Endodermal cell (in vitro differentiated cells): ENCODE measurements around the gene PRR23B. TPM values are rescaled to one million over a fixed set of nuclear protein-coding genes. Genes with fewer than 3 reads are reported as not detected.

Experiments
- DNase-seq: peaks from one replicate; pipeline ENCODE4 v3.0.0-alpha.2; 2017
- H3K27ac ChIP-seq: 2 replicates; pipeline ENCODE4 v1.5.1; 2013; ENCODE audit warnings: mild to moderate bottlenecking, low read depth, low read length, moderate library complexity
- H3K27me3 ChIP-seq: 2 replicates; pipeline ENCODE4 v1.6.1; 2013; ENCODE audit warnings: mild to moderate bottlenecking, low read length, moderate library complexity; ENCODE audit not compliant: insufficient read depth, control insufficient read depth, poor library complexity, severe bottlenecking
- H3K36me3 ChIP-seq: 2 replicates; pipeline ENCODE4 v1.7.0; 2013; ENCODE audit warnings: mild to moderate bottlenecking, low read length, moderate library complexity; ENCODE audit not compliant: control insufficient read depth, insufficient read depth
- H3K4me1 ChIP-seq: one replicate; pipeline ENCODE4 v1.7.0; 2013; ENCODE audit warnings: low read length; ENCODE audit not compliant: control insufficient read depth, insufficient read depth
- H3K4me3 ChIP-seq: 2 replicates; pipeline ENCODE4 v1.5.1; 2013; ENCODE audit warnings: mild to moderate bottlenecking, low read length, moderate library complexity
- H3K9ac ChIP-seq: 2 replicates; pipeline ENCODE4 v1.6.1; 2013; ENCODE audit warnings: mild to moderate bottlenecking, low read length, moderate library complexity; ENCODE audit not compliant: poor library complexity, severe bottlenecking; ENCODE audit errors: extremely low read depth
- H3K9me3 ChIP-seq: 2 replicates; pipeline ENCODE4 v1.6.1; 2013; ENCODE audit warnings: mild to moderate bottlenecking, low read length, moderate library complexity; ENCODE audit not compliant: control insufficient read depth
- H3K27ac Mint-ChIP-seq: 2 replicates; pipeline ENCODE4 v1.8.0; 2020; ENCODE audit warnings: mixed read lengths
- H3K27me3 Mint-ChIP-seq: 2 replicates; pipeline ENCODE4 v1.8.0; 2021; ENCODE audit warnings: mild to moderate bottlenecking, mixed read lengths; ENCODE audit not compliant: insufficient read depth
- H3K36me3 Mint-ChIP-seq: 2 replicates; pipeline ENCODE4 v1.8.0; 2020; ENCODE audit warnings: low read depth, mixed read lengths
- H3K4me1 Mint-ChIP-seq: 2 replicates; pipeline ENCODE4 v1.8.0; 2020; ENCODE audit warnings: mixed read lengths
- H3K4me3 Mint-ChIP-seq: 2 replicates; pipeline ENCODE4 v1.8.0; 2020; ENCODE audit warnings: mild to moderate bottlenecking, moderate library complexity, mixed read lengths
- H3K9me3 Mint-ChIP-seq: 2 replicates; pipeline ENCODE4 v1.8.0; 2020; ENCODE audit warnings: mild to moderate bottlenecking, mixed read lengths
- WGBS, 2 experiments: methylation state at CpG; one replicate each; pipeline versions ENCODE4 v1.1.5 to v1.1.7; 2013; ENCODE audit warnings: missing lambda C conversion rate in 2 of 2, mixed read lengths in 1 of 2; ENCODE audit not compliant: insufficient coverage in 1 of 2, insufficient read length in 1 of 2; 5-methylcytosine and 5-hydroxymethylcytosine counted together
- total RNA-seq, 2 donors: library from RNA; stranded (reverse); fragmentation: NEBNext Ultra II Directional in 1 of 2; extraction: Animal tissue kit (Norgen Biotek cat#: 25700) in 1 of 2; gene quantifications; 2 replicates in 1 of 2; 3 replicates in 1 of 2; pipeline ENCODE4 v1.2.1, GENCODE V29; 2021
- TF ChIP-seq, protein P1 (sequence below): fragments of 200-600 bp; sonication (generic); conservative IDR thresholded peaks from 2 replicates; pipeline ENCODE4 v1.5.0; 2021; ENCODE audit warnings: antibody characterized with exemption, mild to moderate bottlenecking

The PRR23B gene
- total RNA-seq, 2 donors from 2014 or later, result not detected

DNA sequence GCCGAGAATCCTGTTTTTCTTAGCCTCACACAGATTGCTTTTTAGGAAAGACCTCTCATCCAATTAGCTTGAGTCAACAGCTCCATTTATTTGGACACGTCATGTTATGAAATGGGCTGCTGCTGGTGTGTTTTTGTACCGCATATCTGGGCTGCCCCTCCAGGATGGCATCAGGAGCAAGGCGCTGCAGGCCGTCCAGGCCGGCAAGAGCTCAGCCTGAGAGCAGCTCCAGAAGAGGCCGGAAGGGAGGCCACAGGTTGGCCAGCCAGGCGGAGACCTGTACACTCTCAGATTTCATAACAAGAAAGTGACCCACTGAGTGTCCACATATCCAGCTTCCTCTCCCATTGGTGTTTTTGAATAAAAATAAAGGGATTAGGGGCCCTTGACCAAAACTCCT lies 45.4 kb downstream of the PRR23B start:
- no peaks in the 10 kb centered on the region for H3K36me3 Mint-ChIP-seq
- TF ChIP-seq, protein P1, sequence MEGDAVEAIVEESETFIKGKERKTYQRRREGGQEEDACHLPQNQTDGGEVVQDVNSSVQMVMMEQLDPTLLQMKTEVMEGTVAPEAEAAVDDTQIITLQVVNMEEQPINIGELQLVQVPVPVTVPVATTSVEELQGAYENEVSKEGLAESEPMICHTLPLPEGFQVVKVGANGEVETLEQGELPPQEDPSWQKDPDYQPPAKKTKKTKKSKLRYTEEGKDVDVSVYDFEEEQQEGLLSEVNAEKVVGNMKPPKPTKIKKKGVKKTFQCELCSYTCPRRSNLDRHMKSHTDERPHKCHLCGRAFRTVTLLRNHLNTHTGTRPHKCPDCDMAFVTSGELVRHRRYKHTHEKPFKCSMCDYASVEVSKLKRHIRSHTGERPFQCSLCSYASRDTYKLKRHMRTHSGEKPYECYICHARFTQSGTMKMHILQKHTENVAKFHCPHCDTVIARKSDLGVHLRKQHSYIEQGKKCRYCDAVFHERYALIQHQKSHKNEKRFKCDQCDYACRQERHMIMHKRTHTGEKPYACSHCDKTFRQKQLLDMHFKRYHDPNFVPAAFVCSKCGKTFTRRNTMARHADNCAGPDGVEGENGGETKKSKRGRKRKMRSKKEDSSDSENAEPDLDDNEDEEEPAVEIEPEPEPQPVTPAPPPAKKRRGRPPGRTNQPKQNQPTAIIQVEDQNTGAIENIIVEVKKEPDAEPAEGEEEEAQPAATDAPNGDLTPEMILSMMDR, result no peak
- H3K4me3 ChIP-seq, result no peak overlapping the region
- no peak overlapping the region for H3K4me3 Mint-ChIP-seq
- no peaks in the 10 kb centered on the region for H3K4me1 ChIP-seq
- no peak overlapping the region for H3K27ac ChIP-seq
- 73 to 87% methylated on average over 2 to 8 of the region's 8 CpGs for WGBS, 2 experiments
- H3K4me1 Mint-ChIP-seq, result no peaks in the 10 kb centered on the region
- no peak overlapping the region for H3K27ac Mint-ChIP-seq
- H3K36me3 ChIP-seq, result no peaks in the 10 kb centered on the region
- peaks cover 6% of the 10 kb centered on the region for H3K27me3 ChIP-seq
- H3K9me3 ChIP-seq, result no peaks in the 10 kb centered on the region
- peaks cover 19% of the 10 kb centered on the region for H3K27me3 Mint-ChIP-seq
- H3K9me3 Mint-ChIP-seq, result no peaks in the 10 kb centered on the region
- no peak overlapping the region for H3K9ac ChIP-seq
- DNase-seq, result no peak

DNA sequence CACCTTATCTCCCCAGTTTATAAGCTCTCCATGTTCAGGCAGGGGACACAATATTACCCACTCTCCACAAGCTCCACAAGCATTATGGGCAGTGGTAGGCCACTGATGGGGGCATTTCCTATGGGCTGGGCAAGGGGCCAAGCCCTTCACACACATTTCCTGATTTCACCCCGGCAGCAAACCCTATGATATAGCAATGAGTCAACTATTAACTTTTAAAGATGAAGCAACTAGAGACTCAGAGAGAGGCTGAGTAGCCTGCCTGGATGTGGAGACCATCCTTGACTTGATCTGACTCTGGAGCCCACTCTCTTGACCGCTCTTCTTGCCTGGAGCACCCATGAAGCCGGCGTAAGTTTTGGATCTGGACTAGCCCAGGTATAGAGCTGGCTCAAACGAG lies 46.3 kb downstream of the PRR23B start:
- H3K4me3 ChIP-seq, result no peak overlapping the region
- no peaks in the 10 kb centered on the region for H3K36me3 ChIP-seq
- H3K9me3 ChIP-seq, result no peaks in the 10 kb centered on the region
- Mint-ChIP-seq H3K36me3 (no peaks in the 10 kb centered on the region), H3K27me3 (peaks cover 20% of the 10 kb centered on the region), H3K27ac (no peak overlapping the region), H3K4me1 (no peaks in the 10 kb centered on the region), H3K9me3 (no peaks in the 10 kb centered on the region), H3K4me3 (no peak overlapping the region)
- no peak overlapping the region for H3K9ac ChIP-seq
- no peak for DNase-seq
- H3K27me3 ChIP-seq, result peaks cover 6% of the 10 kb centered on the region
- H3K4me1 ChIP-seq, result no peaks in the 10 kb centered on the region
- H3K27ac ChIP-seq, result no peak overlapping the region
- WGBS, 2 experiments, result 90 to 98% methylated on average over 5 of the region's 5 CpGs
- TF ChIP-seq, protein P1, result no peak

DNA sequence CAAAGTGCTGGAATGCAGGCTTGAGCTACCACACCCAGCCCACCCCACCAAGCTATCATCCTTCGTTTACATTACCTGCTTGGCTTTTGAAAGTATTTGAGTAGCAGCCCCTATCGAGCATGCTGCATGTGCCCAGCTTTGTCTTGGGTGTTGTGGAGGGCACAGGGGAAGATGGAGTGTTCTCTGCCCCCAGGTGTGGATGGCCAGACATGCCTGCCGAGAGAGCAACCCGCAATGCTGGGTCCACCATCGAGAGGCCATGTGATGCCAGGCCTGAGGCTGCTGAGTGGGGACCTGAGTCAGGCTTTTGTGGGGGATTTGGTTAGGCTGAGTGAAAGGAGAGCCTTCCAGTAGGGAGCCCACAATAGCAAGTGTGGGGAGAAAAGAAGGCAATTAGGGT lies 47.8 kb downstream of the PRR23B start:
- Mint-ChIP-seq H3K27ac (no peak overlapping the region), H3K27me3 (peaks cover 27% of the 10 kb centered on the region), H3K36me3 (no peaks in the 10 kb centered on the region), H3K4me3 (no peak overlapping the region), H3K4me1 (no peaks in the 10 kb centered on the region), H3K9me3 (no peaks in the 10 kb centered on the region)
- 89 to 90% methylated on average over 2 to 5 of the region's 5 CpGs for WGBS, 2 experiments
- Histone ChIP-seq H3K4me1 (no peaks in the 10 kb centered on the region), H3K9me3 (no peaks in the 10 kb centered on the region), H3K36me3 (no peaks in the 10 kb centered on the region), H3K4me3 (no peak overlapping the region), H3K27ac (no peak overlapping the region), H3K9ac (no peak overlapping the region), H3K27me3 (peaks cover 10% of the 10 kb centered on the region)
- TF ChIP-seq, protein P1, result no peak
- no peak for DNase-seq
